Tibial nerve (tissue), 4 donors: ENCODE measurements around the gene SIRT7. TPM values are rescaled to one million over a fixed set of nuclear protein-coding genes. Genes with fewer than 3 reads are reported as not detected.

Source experiments
- DNase-seq, 2 donors: peaks; one replicate each; pipeline ENCODE4 v3.0.0-alpha.2; 2019; ENCODE audit warnings: low spot score in 2 of 2
- H3K27ac ChIP-seq, 4 donors: fragments of 200-600 bp; sonication (generic) in 3 of 4; one replicate each; pipeline ENCODE4 v1.5.1; 2017 to 2019; ENCODE audit warnings: mild to moderate bottlenecking in 1 of 4
- H3K27me3 ChIP-seq, 2 donors: fragments of 200-600 bp; sonication (generic) in 1 of 2; one replicate each; pipeline versions ENCODE4 v1.5.1 to v1.6.0; 2017 to 2019
- H3K36me3 ChIP-seq, 3 donors: fragments of 200-600 bp; sonication (generic); one replicate each; pipeline ENCODE4 v1.5.1; 2018 to 2019
- H3K4me1 ChIP-seq, 4 donors: fragments of 200-600 bp; sonication (generic) in 3 of 4; one replicate each; pipeline ENCODE4 v1.5.1; 2017 to 2019
- H3K4me3 ChIP-seq, 4 donors: fragments of 200-600 bp; sonication (generic) in 3 of 4; one replicate each; pipeline ENCODE4 v1.5.1; 2017 to 2019; ENCODE audit warnings: mild to moderate bottlenecking in 1 of 4, moderate library complexity in 1 of 4
- H3K9me3 ChIP-seq, 4 donors: fragments of 200-600 bp; sonication (generic) in 3 of 4; one replicate each; pipeline ENCODE4 v1.5.1; 2017 to 2019
- EP300 ChIP-seq, 2 donors: sonication (generic); formaldehyde crosslinking; IDR thresholded peaks; one replicate each; pipeline ENCODE4 v1.6.1; 2017; ENCODE audit warnings: antibody characterized with exemption in 2 of 2, mild to moderate bottlenecking in 1 of 2
- POLR2A ChIP-seq, 2 donors: fragments of 450-650 bp; IDR thresholded peaks; one replicate each; pipeline ENCODE4 v1.6.1; 2017; ENCODE audit warnings: antibody characterized with exemption in 2 of 2, mild to moderate bottlenecking in 2 of 2, moderate library complexity in 2 of 2
- WGBS, 2 donors: methylation state at CpG; one replicate each; pipeline ENCODE4 v1.1.5; 2018; 5-methylcytosine and 5-hydroxymethylcytosine counted together
- total RNA-seq, 4 donors: library from RNA; depleted of rRNA; stranded (reverse); fragments of >200 nt; gene quantifications; one replicate each; pipeline ENCODE4 v1.1.0, GENCODE V29; 2016
- TF ChIP-seq, protein P1 (sequence below), 5 experiments: fragments of 200-600 bp in 3 of 5; fragments of 450-650 bp in 2 of 5; sonication (generic) in 3 of 5; IDR thresholded peaks; one replicate each; pipeline ENCODE4 v1.5.1; 2016 to 2019; ENCODE audit warnings: antibody characterized with exemption in 5 of 5, mild to moderate bottlenecking in 3 of 5, moderate library complexity in 2 of 5

SIRT7 gene
- total RNA-seq, 4 donors from 2014 or later, result 22.3 to 42.2 (median 30.7) TPM

DNA sequence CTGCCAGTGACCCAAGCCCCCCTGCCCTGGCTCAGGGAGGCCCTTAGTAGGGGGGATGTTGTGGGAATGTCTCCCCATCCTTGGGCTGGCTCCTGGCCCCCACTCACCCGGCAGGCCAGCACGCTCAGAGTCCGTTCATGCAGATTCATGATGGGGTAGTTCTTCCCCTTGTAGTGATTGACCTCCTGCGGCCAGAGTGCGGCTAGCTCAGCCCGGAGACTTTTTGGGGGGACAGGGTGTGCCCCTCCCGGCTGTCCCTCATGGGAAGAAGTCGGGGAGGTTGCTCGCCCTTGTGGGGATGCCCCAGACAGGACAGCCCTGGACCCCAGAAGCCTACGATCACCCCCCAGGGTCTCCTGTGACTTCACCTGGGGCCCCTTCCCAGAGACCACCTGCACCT is 12.0 kb downstream of the SIRT7 start:
- Histone ChIP-seq H3K27me3 (peaks cover 0 to 8% of the 10 kb centered on the region in 2 donors), H3K9me3 (no peaks in the 10 kb centered on the region), H3K36me3 (peaks cover 0 to 63% (median 0%) of the 10 kb centered on the region in 3 donors), H3K4me1 (peaks cover 0 to 36% (median 19%) of the 10 kb centered on the region in 4 donors), H3K4me3 (no peak overlapping the region), H3K27ac (no peak overlapping the region)
- no peak for DNase-seq
- no peak for TF ChIP-seq EP300 (IDR thresholded peaks at IDR 0.05)
- TF ChIP-seq, protein P1, sequence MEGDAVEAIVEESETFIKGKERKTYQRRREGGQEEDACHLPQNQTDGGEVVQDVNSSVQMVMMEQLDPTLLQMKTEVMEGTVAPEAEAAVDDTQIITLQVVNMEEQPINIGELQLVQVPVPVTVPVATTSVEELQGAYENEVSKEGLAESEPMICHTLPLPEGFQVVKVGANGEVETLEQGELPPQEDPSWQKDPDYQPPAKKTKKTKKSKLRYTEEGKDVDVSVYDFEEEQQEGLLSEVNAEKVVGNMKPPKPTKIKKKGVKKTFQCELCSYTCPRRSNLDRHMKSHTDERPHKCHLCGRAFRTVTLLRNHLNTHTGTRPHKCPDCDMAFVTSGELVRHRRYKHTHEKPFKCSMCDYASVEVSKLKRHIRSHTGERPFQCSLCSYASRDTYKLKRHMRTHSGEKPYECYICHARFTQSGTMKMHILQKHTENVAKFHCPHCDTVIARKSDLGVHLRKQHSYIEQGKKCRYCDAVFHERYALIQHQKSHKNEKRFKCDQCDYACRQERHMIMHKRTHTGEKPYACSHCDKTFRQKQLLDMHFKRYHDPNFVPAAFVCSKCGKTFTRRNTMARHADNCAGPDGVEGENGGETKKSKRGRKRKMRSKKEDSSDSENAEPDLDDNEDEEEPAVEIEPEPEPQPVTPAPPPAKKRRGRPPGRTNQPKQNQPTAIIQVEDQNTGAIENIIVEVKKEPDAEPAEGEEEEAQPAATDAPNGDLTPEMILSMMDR (IDR thresholded peaks at IDR 0.05), result no peak
- TF ChIP-seq POLR2A (IDR thresholded peaks at IDR 0.05), result no peak
- 81 to 93% methylated on average over 4 to 8 of the region's 10 CpGs for WGBS, 2 donors

DNA sequence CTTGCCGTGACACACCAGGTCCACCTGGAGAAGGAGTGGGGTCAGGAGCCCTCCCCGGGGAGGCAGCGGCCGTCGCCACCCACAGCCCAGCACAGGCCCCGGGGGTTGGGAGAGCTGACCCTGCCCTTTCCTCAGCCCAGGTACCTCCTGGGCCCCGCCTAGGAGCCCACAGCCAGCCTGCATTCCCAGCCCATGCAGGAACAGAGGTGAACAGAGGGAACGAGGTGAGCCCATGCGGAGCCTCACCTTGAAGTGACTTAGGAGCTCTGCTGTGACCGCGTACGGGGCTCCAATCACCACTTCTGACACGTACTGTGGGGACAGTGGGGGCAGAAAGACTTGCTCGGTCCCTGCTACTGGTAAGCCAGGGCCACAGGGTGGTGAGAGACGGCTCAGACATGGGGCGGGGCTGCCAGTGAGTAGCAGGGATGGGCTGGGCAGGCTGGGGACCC is 12.5 kb downstream of the SIRT7 start:
- Histone ChIP-seq H3K36me3 (peaks cover 0 to 68% (median 0%) of the 10 kb centered on the region in 3 donors), H3K4me3 (no peak overlapping the region), H3K4me1 (peaks cover 0 to 32% (median 16%) of the 10 kb centered on the region in 4 donors), H3K9me3 (no peaks in the 10 kb centered on the region), H3K27me3 (peaks cover 0 to 8% of the 10 kb centered on the region in 2 donors), H3K27ac (no peak overlapping the region)
- no peak for TF ChIP-seq EP300 (IDR thresholded peaks at IDR 0.05)
- TF ChIP-seq POLR2A (IDR thresholded peaks at IDR 0.05), result no peak
- TF ChIP-seq, protein P1 (IDR thresholded peaks at IDR 0.05), result no peak
- DNase-seq, result no peak
- WGBS, 2 donors, result 89 to 94% methylated on average over 13 of the region's 16 CpGs

DNA sequence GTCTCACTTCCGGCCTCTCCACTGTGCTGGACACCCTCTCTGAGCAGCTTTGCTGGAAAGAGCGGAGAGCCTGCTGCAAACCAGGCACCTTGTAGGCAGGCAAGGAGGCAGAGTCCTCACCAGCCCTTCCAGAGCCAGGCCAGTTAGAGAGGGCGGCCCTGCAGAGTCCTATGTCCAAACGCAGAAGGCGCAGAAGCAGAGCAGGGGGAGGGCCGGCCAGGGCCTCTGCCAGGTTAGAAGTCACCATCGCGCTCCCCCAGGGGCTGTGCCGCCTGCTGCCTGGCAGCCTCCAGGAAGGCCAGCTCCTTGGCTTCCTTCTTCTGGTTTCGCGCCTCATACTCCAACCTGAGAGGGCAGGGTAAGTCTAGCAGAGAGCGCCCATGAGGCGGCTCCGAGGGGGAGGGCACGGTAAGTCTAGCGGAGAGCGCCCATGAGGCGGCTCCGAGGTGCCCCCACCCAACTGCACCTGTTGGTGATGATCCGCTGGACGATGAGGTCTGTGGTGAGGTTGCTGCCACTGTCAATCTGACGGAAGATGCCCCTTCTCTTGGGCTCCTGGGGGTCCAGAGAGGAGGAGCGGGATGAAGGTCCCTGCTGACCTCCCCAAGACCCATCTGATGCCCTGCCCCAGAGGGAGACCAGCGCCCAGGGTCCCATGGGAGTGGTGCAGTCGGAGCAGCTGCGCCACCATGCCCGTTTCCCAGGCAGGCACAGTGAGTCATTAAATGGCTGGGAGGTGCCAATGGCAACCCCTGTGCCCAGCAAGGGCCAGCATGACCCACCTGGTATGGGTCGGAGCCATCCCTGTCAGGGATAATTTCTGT is 13.2 kb downstream of the SIRT7 start:
- DNase-seq, result no peak
- H3K9me3 ChIP-seq, result no peaks in the 10 kb centered on the region
- TF ChIP-seq POLR2A (IDR thresholded peaks at IDR 0.05) (no peak), EP300 (IDR thresholded peaks at IDR 0.05) (no peak)
- TF ChIP-seq, protein P1 (IDR thresholded peaks at IDR 0.05), result no peak
- peaks cover 0 to 26% (median 10%) of the 10 kb centered on the region in 4 donors for H3K4me1 ChIP-seq
- H3K27me3 ChIP-seq, result peaks cover 0 to 8% of the 10 kb centered on the region in 2 donors
- 88 to 92% methylated on average over 19 to 22 of the region's 28 CpGs for WGBS, 2 donors
- H3K36me3 ChIP-seq, result peaks cover under 1 to 74% (median 2%) of the 10 kb centered on the region in 3 donors
- H3K27ac ChIP-seq, result no peak overlapping the region
- H3K4me3 ChIP-seq, result no peak overlapping the region

DNA sequence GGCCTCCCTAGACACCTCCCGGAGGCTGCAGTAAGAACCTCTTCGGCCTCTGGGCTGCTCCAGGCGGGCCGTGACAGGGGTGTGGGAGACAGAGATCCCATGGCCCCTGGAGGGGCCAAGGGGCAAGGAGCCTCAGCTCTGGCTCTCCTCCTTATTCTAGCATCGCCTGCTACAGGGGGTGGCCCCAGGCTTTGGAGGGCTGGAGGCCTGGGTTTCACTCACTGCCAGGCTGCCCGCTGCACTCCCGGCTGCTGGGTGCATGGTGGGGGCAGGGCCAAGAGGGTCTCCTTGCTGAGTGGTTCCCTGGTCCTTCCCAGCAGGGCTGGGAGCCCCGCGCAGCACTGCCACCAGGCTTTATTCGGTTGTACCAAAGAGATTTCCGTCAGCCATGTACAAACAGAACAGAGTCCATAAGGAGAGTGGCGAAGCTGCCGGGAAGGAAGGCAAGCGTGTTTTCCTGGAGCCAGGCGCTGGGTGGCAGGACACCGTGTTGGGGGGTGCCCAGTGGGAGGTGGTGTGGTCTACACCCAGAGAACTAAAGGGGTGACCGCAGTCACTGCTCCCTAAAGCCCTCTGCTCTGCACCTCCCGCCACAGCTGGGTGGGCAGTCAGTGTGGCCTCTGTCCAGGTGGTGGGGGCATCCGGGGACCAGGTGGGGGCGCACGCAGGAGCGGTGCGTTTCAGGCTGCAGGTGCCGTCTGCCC is 13.9 kb downstream of the SIRT7 start:
- Histone ChIP-seq H3K4me3 (no peak overlapping the region), H3K36me3 (peaks cover 2 to 78% (median 4%) of the 10 kb centered on the region in 3 donors), H3K27ac (no peak overlapping the region), H3K27me3 (peaks cover 0 to 8% of the 10 kb centered on the region in 2 donors), H3K4me1 (peaks cover 0 to 18% (median 9%) of the 10 kb centered on the region in 4 donors), H3K9me3 (no peaks in the 10 kb centered on the region)
- TF ChIP-seq EP300 (IDR thresholded peaks at IDR 0.05) (no peak), POLR2A (IDR thresholded peaks at IDR 0.05) (no peak)
- TF ChIP-seq, protein P1 (IDR thresholded peaks at IDR 0.05), result no peak
- no peak for DNase-seq
- 91 to 93% methylated on average over 18 to 24 of the region's 24 CpGs for WGBS, 2 donors
